ENCODE results near the gene CREM. TPM values are rescaled to one million over a fixed set of nuclear protein-coding genes. Genes with fewer than 3 reads are reported as not detected.
"Not testable (repeated sequence)": the region's sequence is repeated elsewhere in the genome, so short reads cannot be mapped to it uniquely, and the experiment has no call there.

CREM gene
- total RNA-seq (2014; rRNA removed; shearing (Covaris generic); ENCODE audit: low replicate concordance): 72.3 and 102 TPM in 2 replicates

DNA sequence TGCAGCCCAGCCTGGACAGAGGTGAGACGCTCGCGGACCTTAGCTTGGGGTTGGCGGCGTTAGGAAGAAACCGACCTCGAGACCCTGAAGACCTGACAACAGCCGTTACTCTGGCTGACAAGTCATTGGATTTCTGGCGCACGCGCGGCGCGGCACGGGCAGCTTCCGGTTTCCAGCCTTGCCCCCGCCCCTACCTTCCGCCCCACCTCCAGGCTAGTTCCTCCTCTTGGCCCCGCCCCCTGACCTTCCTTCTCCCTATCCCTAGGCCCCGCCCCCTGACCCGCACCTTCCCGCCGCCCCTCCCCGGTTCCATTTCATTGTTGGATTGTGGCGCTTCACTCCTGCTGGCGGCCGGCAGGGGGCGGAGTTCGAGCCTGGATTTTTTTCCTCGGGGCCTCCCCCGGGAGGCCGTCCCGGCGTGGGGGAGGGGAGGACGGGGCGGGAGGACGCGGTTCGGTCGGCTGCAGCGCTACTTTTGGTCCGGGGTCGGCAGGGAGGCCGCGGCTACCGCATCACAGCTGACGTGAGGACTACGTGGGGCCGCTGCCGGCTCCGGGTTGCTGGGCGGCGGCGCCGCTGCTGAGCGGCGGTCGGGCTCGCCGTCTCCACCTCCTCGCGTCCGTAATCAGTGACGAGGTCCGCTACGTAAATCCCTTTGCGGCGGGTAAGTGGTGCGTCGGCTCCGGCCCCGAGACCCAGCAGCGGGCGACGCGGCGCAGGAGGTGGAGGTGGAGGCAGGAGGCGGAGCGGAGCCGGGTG is at the start of gene CREM:
CREM (plus strand) TSS at position 317 of the 759 bp plus-strand sequence. CDS start 10,990 bp downstream, outside the sequence.
- no peaks in the 10 kb centered on the region for H3K9me3 ChIP-seq
- H3K36me3 ChIP-seq: no peaks in the 10 kb centered on the region; the same call in 1 of the 2 replicates
- H3K27me3 ChIP-seq: no peaks in the 10 kb centered on the region
- H3K4me3 ChIP-seq: peak within 1 kb of the TSS; percentile 78
- DNase-seq: peak; percentile 97

DNA sequence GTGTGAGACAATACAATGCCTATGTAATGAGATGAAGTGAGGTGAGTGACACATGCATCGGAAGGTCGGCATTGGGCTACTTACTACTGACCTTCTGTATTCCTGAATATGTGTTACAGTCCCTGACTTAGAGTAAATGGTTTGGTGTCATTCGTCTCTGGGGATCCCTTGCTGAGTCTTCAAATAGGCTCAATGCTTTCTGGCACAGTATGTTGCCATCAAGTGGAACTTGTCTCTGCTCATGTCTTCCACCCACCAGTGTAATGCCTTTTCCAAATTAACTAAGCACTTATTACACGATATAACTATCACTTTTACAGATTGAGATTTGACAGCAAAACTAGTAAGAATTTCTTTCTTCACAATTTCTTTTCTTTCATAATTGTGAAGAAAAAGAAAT is 47.4 kb upstream of the CREM start:
- H3K27me3 ChIP-seq: no peaks in the 10 kb centered on the region
- no peak overlapping the region for H3K4me3 ChIP-seq
- H3K9me3 ChIP-seq: peaks cover 10% of the 10 kb centered on the region
- peaks cover 11% of the 10 kb centered on the region; the same call in 1 of the 2 replicates for H3K36me3 ChIP-seq
- DNase-seq: no peak

DNA sequence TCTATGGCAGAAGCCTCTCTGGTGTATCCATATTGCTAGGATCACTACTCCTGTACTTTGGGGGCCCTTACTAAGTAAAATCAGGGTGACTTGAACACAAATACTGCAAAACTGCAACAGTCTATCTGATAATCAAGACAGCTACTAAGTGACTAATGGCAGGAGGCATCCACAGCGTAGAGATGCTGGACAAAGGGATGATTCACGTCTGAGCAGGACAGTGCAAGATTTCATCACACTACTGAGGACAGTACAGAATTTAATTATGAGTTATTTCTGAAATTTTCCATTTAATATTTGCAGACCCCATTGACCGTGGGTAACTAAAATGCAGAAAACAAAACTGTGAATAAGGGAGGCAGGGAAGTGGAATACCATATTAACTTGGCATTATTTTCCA is 46.9 kb upstream of the CREM start:
- H3K4me3 ChIP-seq: no peak overlapping the region

DNA sequence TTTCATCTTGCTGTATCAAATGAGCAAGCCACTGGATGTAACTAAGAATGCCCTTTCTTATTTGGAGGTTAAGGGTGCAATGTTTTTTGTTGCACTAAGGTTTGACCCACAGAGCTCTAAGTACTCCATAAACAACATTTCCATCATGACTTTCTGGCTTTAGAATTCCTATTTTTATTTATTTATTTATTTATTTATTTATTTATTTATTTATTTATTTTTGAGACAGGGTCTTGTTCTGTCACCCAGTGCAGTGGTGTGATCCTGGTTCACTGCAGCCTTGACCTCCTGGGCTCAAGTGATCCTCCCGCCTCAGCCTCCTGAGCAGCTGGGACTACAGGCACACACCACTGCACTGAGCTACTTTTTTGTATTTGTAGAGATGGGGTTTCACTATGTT is 46.4 kb upstream of the CREM start:
- H3K9me3 ChIP-seq, DNase-seq, H3K27me3 ChIP-seq, H3K4me3 ChIP-seq: not testable (repeated sequence)
- peaks cover 11% of the 10 kb centered on the region; the same call in 1 of the 2 replicates for H3K36me3 ChIP-seq

More for the DNA sequence above, 46.9 kb upstream of the CREM start:
- DNase-seq: peak; percentile 42
- Histone ChIP-seq H3K9me3 (peaks cover 10% of the 10 kb centered on the region), H3K27me3 (no peaks in the 10 kb centered on the region), H3K36me3 (peaks cover 11% of the 10 kb centered on the region; the same call in 1 of the 2 replicates)

DNA sequence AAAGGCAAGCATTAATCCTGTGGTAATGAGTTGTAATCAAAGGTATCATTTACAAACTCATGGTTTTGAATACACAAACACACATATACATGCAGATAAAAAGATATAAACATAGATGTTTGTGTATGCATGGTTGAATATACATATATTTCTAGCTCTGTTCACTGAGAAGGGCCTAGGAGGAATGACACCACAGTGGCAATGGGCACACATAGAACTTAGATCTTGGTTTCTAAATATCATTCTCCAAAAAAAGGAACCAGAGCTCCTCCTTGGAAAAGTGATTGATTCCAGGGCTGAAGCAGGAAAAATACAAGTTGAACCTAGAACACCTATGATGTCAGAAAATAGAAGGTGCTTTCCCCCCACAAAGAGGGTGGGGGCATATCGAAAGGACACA is 43.4 kb upstream of the CREM start:
- H3K36me3 ChIP-seq: peaks cover 15% of the 10 kb centered on the region
- H3K9me3 ChIP-seq: peaks cover 10% of the 10 kb centered on the region
- H3K4me3 ChIP-seq: no peak overlapping the region
- no peak for DNase-seq
- H3K27me3 ChIP-seq: no peaks in the 10 kb centered on the region

DNA sequence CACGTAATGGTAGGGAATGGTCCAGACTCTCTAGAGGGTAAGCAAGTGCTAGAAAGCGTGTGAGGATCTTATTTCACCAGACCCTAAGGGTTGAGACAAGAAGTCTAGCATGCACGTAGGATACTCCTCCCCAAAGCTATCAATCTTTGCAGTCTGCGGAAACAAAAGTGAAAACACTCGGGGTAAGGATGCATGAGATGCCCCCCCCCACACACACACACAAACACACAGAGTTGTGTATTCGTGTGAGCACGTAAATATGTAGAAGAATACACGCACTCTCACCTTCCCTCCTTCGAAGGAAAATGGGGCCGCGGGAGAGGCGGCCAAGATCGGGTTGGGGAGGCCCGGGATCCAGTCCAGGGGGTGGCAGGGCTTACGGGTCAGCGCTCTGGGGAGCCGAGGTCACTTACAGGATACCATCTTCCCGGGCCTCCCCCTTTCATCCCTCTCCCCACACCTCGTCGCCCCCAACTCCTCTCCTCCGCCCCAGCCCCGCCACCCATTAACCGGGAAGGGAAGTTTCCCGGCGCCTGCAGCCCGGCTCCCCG is 37.0 kb upstream of the CREM start:
- Histone ChIP-seq H3K4me3 (peak overlapping the region; percentile 79), H3K27me3 (no peaks in the 10 kb centered on the region), H3K9me3 (peaks cover 4% of the 10 kb centered on the region), H3K36me3 (peaks cover 7% of the 10 kb centered on the region)
- peak; percentile 8 for DNase-seq

DNA sequence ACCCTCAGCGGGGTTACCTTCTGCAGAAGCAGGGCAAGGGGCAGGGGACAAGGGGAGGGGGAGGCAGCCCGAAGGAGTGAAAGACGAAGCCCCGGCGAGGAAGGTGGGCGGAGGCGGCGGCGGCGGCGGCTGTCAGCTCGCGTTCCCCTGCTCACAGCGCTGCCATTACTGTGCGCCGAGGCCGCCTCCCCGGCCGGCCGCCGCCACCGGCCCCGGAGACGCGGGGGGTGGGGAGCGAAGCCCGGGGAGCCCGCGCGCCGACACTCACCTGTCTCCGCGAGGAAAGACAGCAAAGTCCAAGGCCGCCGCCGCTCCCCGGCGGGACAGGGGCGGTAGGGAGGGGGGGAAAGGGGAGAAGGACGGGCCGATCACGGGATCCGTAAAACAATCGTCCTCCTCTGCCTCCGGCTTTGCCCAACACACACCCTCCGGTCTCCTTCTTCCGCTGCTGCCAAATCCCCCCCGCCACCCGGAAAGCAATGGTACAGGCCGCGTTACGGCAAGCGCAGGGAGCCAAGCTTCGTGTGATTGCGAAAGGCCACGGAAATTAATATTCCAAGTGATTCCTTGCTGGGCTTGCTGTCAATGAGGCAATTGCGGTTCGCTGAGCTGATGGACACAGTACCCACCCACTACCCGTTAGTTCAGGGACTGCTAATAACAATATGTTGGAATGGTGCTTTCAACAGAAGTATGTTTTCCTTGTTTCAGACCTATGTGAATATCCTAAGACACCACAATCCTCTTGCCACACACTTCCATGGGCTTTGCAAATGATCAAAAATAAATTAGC is 36.3 kb upstream of the CREM start, which contains the start of gene CUL2:
CUL2 (minus strand) TSS at position 180 of the 793 bp plus-strand sequence. CDS start 19,024 bp downstream, outside the sequence.
- peaks cover 7% of the 10 kb centered on the region for H3K36me3 ChIP-seq
- H3K27me3 ChIP-seq: no peaks in the 10 kb centered on the region
- DNase-seq: peak; percentile 95
- peaks cover 4% of the 10 kb centered on the region for H3K9me3 ChIP-seq
- H3K4me3 ChIP-seq: peak within 1 kb of the TSS; percentile 79

DNA sequence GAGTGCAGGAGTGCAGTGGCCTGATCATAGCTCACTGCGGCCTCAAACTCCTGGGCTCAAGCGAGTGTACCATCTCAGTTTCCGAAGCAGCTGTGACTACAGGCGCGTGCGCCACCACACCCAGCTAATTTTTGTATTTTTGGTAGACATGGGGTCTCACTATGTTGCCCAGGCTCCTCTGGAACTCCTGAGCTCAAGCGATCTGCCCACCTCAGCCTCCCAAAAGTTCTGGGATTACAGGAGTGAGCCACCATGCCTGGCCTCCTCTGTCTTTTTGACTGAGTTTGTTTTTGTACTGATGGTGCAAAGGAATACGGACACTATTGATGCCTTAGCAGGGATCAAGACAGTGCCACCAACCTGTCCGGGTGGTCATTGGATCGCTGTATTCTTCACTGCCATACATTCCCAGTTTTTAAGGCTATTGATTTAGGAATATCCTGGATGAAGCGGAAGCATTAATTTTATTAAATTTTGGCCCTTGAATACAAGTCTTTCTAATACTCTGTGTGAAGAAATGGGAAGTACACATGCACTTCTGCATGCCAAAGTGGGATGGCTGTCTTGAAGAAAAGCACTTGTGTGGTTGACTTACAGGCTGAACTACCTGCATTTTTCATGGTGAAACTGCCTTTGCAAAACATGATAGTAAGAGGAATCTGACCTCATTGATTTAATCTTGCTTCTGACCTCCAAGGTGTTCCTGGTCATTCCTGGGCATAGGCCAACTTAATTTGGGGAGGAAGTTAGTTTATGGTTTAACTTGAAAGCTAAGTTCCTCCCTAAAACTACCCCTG is 34.5 kb upstream of the CREM start:
- peaks cover 4% of the 10 kb centered on the region for H3K9me3 ChIP-seq
- no peak overlapping the region for H3K4me3 ChIP-seq
- H3K27me3 ChIP-seq: no peaks in the 10 kb centered on the region
- no peak for DNase-seq
- H3K36me3 ChIP-seq: peaks cover 7% of the 10 kb centered on the region

DNA sequence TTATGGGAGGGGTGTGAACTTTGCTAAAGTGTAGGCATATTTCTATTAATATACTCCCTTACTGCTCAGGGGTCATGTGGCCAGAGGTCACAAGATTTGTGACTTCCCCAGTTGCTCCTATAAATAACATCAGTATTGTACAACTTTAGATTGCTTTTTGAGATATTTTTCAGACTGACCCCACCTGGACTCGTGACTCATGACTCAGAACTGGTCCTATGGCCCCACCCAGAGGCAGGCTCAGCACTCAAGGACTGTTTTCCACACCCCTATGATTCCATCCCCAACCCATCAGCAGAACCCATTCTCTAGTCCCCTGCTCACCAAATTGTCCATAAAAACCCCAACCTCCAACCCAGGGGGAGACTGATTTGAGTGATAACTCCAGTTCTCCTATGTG is 33.8 kb upstream of the CREM start:
- peak; percentile 1 for DNase-seq
- Histone ChIP-seq H3K36me3 (peaks cover 5% of the 10 kb centered on the region), H3K4me3 (no peak overlapping the region), H3K9me3 (peaks cover 4% of the 10 kb centered on the region), H3K27me3 (no peaks in the 10 kb centered on the region)

DNA sequence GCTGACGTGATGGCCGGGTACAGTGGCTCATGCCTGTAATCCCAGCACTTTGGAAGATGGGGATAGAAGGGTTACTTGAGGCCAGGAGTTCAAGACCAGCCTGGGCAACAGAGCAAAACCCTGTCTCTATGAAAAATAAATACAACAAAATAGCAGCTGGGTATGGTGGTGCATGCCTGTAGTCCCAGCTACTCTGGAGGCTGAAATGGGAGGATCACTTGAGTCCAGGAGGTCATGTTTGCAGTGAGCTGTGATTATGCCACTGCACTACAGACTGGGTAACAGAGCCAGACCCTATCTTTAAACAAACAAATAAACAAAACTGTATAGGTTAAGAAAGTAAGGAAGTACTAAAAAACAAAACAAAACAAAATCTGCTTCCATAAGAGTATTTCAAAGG is 30.3 kb upstream of the CREM start:
- no peak for DNase-seq
- Histone ChIP-seq H3K36me3 (no peaks in the 10 kb centered on the region), H3K4me3 (no peak overlapping the region), H3K27me3 (no peaks in the 10 kb centered on the region), H3K9me3 (peaks cover 4% of the 10 kb centered on the region)

DNA sequence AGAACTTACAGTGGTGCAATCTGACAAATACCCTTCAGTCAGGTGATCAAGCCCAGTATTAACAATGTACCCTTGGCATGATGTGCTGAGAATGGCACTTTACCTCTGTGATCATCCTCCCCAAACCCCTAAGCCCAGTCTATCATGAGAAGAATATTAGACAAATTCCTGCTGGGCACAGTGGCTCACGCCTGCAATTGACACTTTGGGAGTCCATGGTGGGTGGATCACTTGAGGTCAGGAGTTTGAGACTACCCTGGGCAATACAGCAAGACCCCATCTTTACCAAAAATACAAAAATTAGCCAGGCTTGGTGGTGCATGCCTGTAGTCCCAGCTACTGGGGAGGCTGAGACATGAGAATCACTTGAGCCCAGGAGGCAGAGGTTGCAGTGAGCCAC is 29.1 kb upstream of the CREM start:
- H3K9me3 ChIP-seq: peaks cover 4% of the 10 kb centered on the region
- no peak overlapping the region for H3K4me3 ChIP-seq
- no peak for DNase-seq

DNA sequence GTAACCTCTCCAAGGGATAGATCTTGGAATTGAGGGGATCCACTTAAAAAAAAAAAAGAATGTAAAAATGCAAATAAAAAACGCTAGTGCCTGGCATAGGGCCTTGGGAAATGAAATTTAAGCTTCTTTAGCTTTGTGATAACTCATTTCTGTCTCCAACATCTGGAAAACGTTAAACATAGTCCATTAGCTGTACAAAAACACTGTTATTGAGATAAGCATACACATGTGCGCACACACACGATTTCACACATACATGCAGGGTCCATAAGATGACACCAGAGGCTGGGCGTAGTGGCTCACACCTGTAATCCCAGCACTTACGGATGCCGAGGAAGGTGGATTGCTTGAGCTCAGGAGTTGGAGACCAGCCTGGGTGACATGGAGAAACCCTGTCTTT is 22.8 kb upstream of the CREM start:
- no peak for DNase-seq
- Histone ChIP-seq H3K36me3 (no peaks in the 10 kb centered on the region), H3K9me3 (no peaks in the 10 kb centered on the region), H3K27me3 (no peaks in the 10 kb centered on the region), H3K4me3 (no peak overlapping the region)

More for the DNA sequence above, 29.1 kb upstream of the CREM start:
- Histone ChIP-seq H3K36me3 (no peaks in the 10 kb centered on the region), H3K27me3 (no peaks in the 10 kb centered on the region)

DNA sequence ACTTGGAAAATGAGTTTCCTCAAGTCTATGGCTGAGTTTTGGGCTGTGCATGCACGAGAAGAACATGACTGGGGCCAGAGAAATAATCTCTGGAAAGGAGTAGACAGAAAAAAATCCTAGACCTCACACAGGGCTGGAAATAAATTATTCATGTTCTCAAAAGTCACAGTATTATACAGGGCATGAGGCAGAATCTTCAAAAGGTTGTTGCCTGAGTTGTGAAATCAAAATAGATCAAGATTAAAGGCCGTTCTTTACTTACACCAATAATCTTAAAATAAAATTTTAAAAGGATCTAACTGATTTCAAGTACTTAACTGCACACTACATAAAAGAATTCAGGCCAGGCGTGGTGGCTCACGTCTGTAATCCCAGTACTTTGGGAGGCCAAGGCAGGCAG is 14.1 kb upstream of the CREM start:
- no peaks in the 10 kb centered on the region for H3K27me3 ChIP-seq
- no peak for DNase-seq

DNA sequence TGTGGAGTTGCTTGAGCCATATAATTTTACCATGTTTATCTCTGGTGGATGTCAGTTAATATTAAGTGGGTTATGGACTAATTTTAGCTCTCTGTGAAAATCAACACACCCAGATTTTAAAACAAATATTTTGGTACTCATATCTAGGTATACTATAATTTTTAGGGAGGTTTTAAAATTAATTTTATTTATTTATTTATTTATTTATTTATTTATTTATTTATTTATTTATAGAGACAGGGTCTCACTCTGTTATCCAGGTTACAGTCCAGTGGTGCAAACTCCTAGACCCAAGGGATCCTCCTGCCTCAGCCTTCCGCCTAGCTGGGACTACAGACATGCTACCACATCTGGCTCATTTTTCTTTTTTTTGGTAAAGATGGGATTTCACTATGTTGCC is 7.3 kb upstream of the CREM start:
- no peaks in the 10 kb centered on the region for H3K9me3 ChIP-seq
- no peaks in the 10 kb centered on the region for H3K36me3 ChIP-seq
- no peak for DNase-seq
- H3K4me3 ChIP-seq: no peak overlapping the region
- no peaks in the 10 kb centered on the region for H3K27me3 ChIP-seq

More for the DNA sequence above, 14.1 kb upstream of the CREM start:
- H3K9me3 ChIP-seq: no peaks in the 10 kb centered on the region
- no peak overlapping the region for H3K4me3 ChIP-seq
- H3K36me3 ChIP-seq: no peaks in the 10 kb centered on the region

DNA sequence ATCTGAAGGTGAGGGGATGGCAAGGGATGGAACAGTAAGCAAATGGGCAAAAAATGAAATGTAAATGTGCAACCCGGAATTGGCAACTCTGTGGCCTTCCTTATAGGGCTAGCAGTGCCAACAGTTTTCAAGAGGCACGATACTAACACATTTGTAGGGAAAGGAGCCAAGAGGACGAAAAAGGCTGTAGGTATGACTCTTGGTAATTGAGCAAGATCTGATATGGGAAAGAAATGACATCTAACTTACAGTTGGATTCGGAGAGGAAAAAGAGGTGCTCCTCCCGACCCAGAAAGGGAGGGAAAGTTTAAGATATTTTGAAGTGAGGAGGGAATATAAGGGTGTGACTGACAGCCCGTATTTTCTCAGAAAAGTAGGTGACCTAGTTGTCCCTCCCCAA is 2.1 kb upstream of the CREM start:
- Histone ChIP-seq H3K27me3 (no peaks in the 10 kb centered on the region), H3K4me3 (no peak overlapping the region), H3K36me3 (no peaks in the 10 kb centered on the region; the same call in 1 of the 2 replicates), H3K9me3 (no peaks in the 10 kb centered on the region)
- DNase-seq: no peak

DNA sequence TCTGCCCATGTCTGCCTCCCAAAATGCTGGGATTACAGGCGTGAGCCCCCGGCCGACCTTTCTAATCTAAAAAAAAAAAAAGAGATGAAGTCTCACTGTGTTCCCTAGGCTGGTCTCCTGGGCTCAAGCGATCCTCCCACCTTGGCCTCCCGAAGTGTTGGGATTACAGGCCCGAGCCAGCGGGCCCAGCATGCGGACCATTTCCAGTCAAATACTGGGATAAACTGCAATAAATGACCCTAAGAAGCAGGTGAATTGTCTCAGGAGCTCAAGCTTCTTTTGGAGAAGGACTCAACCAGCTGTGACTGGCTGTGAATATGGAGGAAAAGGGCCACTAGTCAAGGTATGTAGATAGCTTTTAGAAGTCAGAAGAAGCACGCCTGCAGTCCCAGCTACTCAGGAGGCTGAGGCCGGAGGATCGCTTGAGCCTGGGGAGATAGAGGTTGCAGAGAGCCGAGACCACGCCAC is 550 bp upstream of the CREM start:
- Histone ChIP-seq H3K4me3 (peak overlapping the region; percentile 78), H3K36me3 (no peaks in the 10 kb centered on the region; the same call in 1 of the 2 replicates), H3K9me3 (no peaks in the 10 kb centered on the region), H3K27me3 (no peaks in the 10 kb centered on the region)
- no peak for DNase-seq
